Measurements from ENCODE around the gene NFX1. TPM values are rescaled to one million over a fixed set of nuclear protein-coding genes. Genes with fewer than 3 reads are reported as not detected.

NFX1 gene
- 25.2 TPM for polyA plus RNA-seq (2012; ENCODE audit: insufficient read length, low read depth)

DNA sequence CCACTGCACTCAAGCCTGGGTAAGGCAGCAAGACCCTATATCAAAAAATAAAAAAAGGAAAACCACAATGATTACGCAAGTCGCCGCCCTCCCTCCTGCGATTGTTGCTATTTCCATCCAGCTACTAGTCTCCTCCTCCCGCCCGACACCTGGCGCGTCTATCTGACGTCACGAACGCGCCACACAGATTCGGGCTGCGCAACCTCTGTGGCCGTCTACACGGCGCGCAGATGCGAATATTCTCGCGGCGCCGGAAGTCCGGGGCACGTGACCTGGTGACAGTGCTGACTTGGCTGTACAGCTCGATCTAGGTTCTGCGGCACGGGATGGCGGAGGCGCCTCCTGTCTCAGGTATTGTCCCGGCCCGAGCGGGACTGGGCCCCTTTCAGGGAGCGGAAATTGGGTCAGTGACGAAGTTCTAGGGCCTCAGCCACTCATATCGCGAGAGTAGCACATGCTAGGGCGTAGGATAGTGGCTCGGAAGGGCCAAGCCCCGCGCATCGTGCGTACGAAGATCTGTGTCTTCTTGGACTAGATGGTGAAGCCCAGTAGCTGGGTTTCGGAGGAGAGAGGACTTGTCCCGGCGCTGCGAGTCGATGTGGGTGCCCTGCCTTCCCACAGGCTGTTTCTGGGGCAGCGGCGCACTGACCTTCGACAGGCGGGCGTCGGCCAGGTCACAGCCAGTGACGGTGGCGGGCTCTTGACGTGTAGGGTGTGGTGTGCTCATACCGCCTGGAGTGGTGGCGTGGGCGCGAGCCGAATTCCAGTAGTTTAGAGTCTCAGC, at the start of gene NFX1:
Gene NFX1 (plus strand): TSS at position 270 of the 784 bp plus-strand sequence. CDS start 57 bp downstream, at position 327.
- TF ChIP-seq, protein P1, sequence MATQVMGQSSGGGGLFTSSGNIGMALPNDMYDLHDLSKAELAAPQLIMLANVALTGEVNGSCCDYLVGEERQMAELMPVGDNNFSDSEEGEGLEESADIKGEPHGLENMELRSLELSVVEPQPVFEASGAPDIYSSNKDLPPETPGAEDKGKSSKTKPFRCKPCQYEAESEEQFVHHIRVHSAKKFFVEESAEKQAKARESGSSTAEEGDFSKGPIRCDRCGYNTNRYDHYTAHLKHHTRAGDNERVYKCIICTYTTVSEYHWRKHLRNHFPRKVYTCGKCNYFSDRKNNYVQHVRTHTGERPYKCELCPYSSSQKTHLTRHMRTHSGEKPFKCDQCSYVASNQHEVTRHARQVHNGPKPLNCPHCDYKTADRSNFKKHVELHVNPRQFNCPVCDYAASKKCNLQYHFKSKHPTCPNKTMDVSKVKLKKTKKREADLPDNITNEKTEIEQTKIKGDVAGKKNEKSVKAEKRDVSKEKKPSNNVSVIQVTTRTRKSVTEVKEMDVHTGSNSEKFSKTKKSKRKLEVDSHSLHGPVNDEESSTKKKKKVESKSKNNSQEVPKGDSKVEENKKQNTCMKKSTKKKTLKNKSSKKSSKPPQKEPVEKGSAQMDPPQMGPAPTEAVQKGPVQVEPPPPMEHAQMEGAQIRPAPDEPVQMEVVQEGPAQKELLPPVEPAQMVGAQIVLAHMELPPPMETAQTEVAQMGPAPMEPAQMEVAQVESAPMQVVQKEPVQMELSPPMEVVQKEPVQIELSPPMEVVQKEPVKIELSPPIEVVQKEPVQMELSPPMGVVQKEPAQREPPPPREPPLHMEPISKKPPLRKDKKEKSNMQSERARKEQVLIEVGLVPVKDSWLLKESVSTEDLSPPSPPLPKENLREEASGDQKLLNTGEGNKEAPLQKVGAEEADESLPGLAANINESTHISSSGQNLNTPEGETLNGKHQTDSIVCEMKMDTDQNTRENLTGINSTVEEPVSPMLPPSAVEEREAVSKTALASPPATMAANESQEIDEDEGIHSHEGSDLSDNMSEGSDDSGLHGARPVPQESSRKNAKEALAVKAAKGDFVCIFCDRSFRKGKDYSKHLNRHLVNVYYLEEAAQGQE (IDR thresholded peaks at IDR 0.05; ENCODE audit: insufficient read depth in 1 of 2, low read depth in 2 of 2, low read length in 2 of 2), result no peak
- TF ChIP-seq SIN3A (IDR thresholded peaks at IDR 0.05; ENCODE audit: borderline replicate concordance, insufficient read depth, low read length) (no peak; the same call in 1 of the 2 replicates), FOXP2 (optimal IDR thresholded peaks at IDR 0.05; ENCODE audit: borderline replicate concordance, extremely low read depth, extremely low read length, insufficient read depth) (peak; percentile 86), TAF1 (IDR thresholded peaks at IDR 0.05; ENCODE audit: borderline replicate concordance, insufficient read depth, low read length) (no peak; the same call in 1 of the 2 replicates), POLR2AphosphoS5 (IDR thresholded peaks at IDR 0.05; ENCODE audit: low read depth, low read length) (peak; percentile 62; the same call in 1 of the 2 replicates)

DNA sequence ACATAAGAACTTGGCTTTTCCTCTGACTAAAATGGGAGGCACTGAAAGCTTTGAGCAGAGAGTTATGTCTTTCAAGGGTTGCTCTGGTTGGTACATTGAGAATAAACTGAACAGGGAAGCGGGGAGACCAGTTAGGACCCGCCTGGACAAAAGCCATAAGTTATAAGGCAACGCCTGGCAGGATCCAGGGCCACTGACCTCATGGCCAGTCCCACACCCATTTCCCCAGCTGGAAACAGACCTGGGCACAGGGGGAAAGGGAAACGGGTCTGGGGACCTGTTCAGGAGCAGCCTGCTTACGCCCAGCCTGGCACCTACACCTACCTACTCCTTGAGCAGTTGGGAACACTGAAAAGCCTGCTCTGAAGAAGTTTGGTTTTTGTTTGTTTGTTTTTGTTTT, 49.0 kb upstream of the NFX1 start:
- no peak for TF ChIP-seq TAF1 (IDR thresholded peaks at IDR 0.05; ENCODE audit: borderline replicate concordance, insufficient read depth, low read length)
- TF ChIP-seq, protein P1 (IDR thresholded peaks at IDR 0.05; ENCODE audit: insufficient read depth in 1 of 2, low read depth in 2 of 2, low read length in 2 of 2), result no peak
- TF ChIP-seq FOXP2 (optimal IDR thresholded peaks at IDR 0.05; ENCODE audit: borderline replicate concordance, extremely low read depth, extremely low read length, insufficient read depth), result no peak
- TF ChIP-seq POLR2AphosphoS5 (IDR thresholded peaks at IDR 0.05; ENCODE audit: low read depth, low read length), result no peak
- no peak for TF ChIP-seq SIN3A (IDR thresholded peaks at IDR 0.05; ENCODE audit: borderline replicate concordance, insufficient read depth, low read length)

DNA sequence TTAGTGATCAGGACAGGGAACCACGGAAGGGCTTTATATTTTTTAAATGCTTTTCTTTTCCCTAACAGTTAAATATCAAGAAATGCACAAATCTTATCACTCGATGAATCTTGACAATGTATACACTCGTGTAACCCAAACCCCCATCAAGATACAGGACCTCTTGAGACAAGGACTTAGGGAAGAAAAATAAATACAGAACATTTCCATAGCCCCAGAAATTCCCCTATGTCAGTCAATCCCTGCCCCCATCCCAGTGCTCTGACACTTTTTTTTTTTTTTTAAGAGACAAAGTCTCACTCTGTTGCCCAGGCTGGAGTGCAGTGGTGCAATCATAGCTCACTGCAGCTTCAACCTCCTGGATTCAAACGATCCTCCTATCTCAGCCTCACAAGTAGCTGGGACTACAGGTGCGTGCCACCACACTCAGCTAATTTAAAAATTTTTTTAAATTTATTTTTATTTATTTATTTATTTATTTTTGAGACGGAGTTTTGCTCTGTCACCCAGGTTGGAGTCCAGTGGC, 47.6 kb upstream of the NFX1 start:
- TF ChIP-seq POLR2AphosphoS5 (IDR thresholded peaks at IDR 0.05; ENCODE audit: low read depth, low read length) (no peak), TAF1 (IDR thresholded peaks at IDR 0.05; ENCODE audit: borderline replicate concordance, insufficient read depth, low read length) (no peak), SIN3A (IDR thresholded peaks at IDR 0.05; ENCODE audit: borderline replicate concordance, insufficient read depth, low read length) (no peak), FOXP2 (optimal IDR thresholded peaks at IDR 0.05; ENCODE audit: borderline replicate concordance, extremely low read depth, extremely low read length, insufficient read depth) (no peak)
- TF ChIP-seq, protein P1 (IDR thresholded peaks at IDR 0.05; ENCODE audit: insufficient read depth in 1 of 2, low read depth in 2 of 2, low read length in 2 of 2), result no peak

DNA sequence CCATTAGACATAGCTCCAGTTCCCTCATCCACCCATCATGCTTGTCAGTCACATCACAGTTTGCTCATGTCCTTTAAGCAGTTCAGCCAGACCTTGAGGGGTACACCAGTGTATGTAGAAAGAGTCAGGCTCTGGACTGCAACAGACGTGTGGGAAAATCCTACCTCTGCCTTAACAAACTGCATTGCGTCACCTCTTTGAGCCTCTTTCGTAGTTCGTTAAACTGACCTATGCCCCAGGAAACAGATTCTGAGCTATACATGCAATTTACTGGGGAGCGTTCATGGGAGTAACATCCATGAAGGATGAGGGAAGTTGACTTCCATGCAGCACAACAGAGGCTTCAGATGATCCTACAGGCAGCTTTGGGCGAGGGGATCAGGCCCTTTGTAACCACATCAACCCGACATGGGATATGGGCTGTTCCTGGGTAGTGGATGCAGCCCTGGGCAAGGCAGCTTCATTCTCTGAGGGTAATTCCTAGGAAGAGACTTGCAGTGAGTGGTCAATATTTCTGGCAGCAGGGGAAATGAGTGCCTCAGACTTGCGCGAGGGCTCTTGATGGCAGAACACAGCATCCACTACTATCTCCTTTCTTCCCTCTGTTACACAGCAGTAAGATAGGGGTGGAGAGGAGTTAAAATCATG, 46.1 kb upstream of the NFX1 start:
- TF ChIP-seq TAF1 (IDR thresholded peaks at IDR 0.05; ENCODE audit: borderline replicate concordance, insufficient read depth, low read length) (no peak), POLR2AphosphoS5 (IDR thresholded peaks at IDR 0.05; ENCODE audit: low read depth, low read length) (no peak), SIN3A (IDR thresholded peaks at IDR 0.05; ENCODE audit: borderline replicate concordance, insufficient read depth, low read length) (no peak), FOXP2 (optimal IDR thresholded peaks at IDR 0.05; ENCODE audit: borderline replicate concordance, extremely low read depth, extremely low read length, insufficient read depth) (no peak)
- TF ChIP-seq, protein P1 (IDR thresholded peaks at IDR 0.05; ENCODE audit: insufficient read depth in 1 of 2, low read depth in 2 of 2, low read length in 2 of 2), result no peak

Measured in PFSK-1 (cell line).